ENCODE data around the gene FKBP5. TPM values are rescaled to one million over a fixed set of nuclear protein-coding genes. Genes with fewer than 3 reads are reported as not detected.

The FKBP5 gene
- total and polyA plus RNA-seq, 9 of the 15 experiments (the other 6 are each of a cell fraction or from before 2014, with no cell fraction given) = 32.7 to 151 (median 75.0) TPM

- TF ChIP-seq RBM39 (optimal IDR thresholded peaks at IDR 0.05; ENCODE audit: low read depth, low read length) (no peak), SMAD2 (IDR thresholded peaks at IDR 0.05; ENCODE audit: low read depth, low read length) (no peak), RNF2 (IDR thresholded peaks at IDR 0.05) (no peak), EHMT2 (IDR thresholded peaks at IDR 0.05) (no peak), NFRKB (IDR thresholded peaks at IDR 0.05; ENCODE audit: low read depth) (no peak), NCOA6 (IDR thresholded peaks at IDR 0.05) (no peak), NELFE (IDR thresholded peaks at IDR 0.05; ENCODE audit: insufficient read depth, insufficient read length) (no peak), ZNF318 (IDR thresholded peaks at IDR 0.05; ENCODE audit: borderline replicate concordance in 1 of 2, low read depth in 1 of 2) (no peak)
Observed at GRCh38 chr6:35668096-35668495, 20.6 kb downstream of the FKBP5 start (continued).
